SK-N-MC (cell line): ENCODE results near the gene NTRK2.

ENCODE experiments used
- EZH2 ChIP-seq: fragments of 200-600 bp; sonication (generic); IDR thresholded peaks from one replicate; pipeline ENCODE4 v1.6.1; 2017; ENCODE audit warnings: antibody characterized with exemption
- FOXP2 ChIP-seq: optimal IDR thresholded peaks from 2 replicates; pipeline ENCODE3; 2011; ENCODE audit warnings: mild to moderate bottlenecking, moderate library complexity; ENCODE audit not compliant: insufficient read depth; ENCODE audit errors: extremely low read length, control extremely low read depth
- POLR2AphosphoS5 ChIP-seq: IDR thresholded peaks from 2 replicates; pipeline ENCODE4 v1.6.1; 2012; ENCODE audit warnings: mild to moderate bottlenecking, low read depth, low read length, borderline replicate concordance

- TF ChIP-seq EZH2 (no peak), POLR2AphosphoS5 (no peak), FOXP2 (no peak)
These were observed 116.4 kb downstream of the NTRK2 start for GRCh38 chr9:84785792-84786547.
